NCI-H2227 (cell line): ENCODE results near the gene KCNH5.
"Not testable (repeated sequence)": the region's sequence is repeated elsewhere in the genome, so short reads cannot be mapped to it uniquely, and the experiment has no call there.

Experiments used
- DNase-seq: peaks from one replicate; lab custom pipeline; 2025; ENCODE audit not compliant: unreplicated experiment; lab: John Stamatoyannopoulos, UW

KCNH5 gene

GRCh38 chr14:62894736-62895135 lies 150.5 kb downstream of the KCNH5 start:
- no peak for DNase-seq

DNA sequence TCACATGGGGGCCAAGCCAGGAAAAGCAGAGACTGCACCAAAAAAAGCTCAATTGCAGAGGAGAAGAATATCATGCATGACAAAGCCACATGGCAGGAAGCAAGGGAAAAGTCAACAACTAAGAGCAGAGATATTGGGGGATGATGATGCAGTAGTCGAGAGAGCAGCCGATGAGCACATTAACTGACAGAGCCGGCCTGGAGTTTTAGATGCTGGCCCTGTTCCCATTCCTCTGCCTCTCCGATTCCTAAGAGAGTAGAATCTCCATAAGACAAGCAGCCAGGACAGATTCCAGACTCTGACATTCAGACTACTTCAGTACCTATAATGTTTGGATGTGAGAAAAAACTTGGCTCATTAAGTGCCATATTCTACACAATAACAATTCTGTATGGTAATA lies 155.9 kb downstream of the KCNH5 start:
- no peak for DNase-seq

GRCh38 chr14:62886461-62886860 lies 158.8 kb downstream of the KCNH5 start:
- DNase-seq, result no peak

DNA sequence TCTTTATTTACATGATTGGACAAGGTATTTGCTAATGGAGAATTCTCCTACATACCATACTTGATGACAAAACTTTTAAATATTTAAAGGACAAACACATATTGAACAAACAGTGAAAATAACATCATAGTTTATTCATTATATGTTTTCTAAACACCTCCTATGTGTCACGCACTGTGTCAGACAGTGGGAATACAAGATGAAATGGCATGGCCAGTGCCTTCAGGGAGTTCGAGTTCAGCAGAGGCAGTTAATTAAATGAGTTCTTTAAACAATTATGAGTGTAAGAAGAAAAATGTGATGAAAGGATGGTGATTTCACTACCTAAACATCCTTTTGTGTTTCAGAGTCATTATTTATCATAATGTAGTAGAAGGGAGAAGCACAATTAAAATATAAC lies 159.8 kb downstream of the KCNH5 start:
- DNase-seq, result no peak

GRCh38 chr14:62882967-62883366 lies 162.3 kb downstream of the KCNH5 start:
- DNase-seq, result no peak

DNA sequence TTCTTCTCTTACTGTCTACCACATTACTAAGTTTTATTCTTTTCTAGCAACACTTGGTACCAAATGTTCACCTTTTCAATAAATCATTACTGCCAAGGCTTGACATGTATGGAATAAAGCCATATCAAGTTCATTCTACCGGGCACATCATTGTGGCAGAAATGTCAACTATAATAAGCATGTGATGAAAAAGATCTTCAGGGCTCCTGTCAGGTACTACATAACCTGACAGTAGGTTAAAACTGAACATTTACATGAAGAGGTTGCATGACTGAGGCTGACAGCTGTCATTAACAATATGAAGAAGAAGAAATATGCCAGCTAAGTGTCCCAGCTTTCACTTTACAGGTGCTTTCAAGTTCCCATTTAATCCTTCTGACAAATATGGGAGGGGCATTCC lies 178.9 kb downstream of the KCNH5 start:
- DNase-seq, result no peak

DNA sequence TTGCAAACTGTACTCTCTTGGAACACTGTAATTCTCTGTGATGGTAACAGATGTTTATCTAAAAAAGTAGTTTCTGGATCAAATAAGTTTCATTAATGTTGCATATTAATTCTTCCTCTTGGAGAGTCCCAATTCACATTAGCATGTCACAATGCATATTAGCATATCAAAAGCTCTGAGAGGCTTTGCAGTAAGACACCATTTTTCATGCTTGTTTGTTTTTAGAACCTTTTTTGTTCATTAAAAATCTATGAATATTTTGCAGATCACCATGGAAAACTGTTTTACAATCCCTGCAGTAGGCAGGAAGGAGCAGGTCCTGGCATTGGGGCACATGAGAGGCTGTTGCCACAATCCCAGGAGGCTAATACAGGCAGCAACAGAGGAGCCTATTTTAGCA lies 180.7 kb downstream of the KCNH5 start:
- no peak for DNase-seq

- DNase-seq, result not testable (repeated sequence)
These were observed 187.2 kb downstream of the KCNH5 start for GRCh38 chr14:62858011-62858410.

DNA sequence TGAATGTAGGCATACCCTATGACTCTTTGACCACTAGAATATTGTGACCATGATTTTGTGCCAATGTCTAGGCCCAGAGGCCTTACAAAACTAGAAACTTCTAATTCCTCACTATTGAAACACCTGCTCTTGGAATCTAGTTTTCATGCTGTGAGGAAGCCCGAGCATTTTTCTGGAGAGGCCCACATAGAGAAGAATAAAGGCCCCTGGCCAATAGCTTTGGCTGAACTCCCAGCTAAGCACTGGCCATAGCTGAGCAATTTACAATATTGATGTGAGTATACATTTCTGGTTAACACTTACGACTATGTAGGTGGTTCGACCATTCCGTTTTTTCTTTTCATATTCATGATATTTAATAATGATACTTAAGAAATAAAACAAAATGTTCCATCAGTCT lies 190.3 kb downstream of the KCNH5 start:
- no peak for DNase-seq

GRCh38 chr14:62847168-62847567 lies 198.1 kb downstream of the KCNH5 start:
- DNase-seq, result no peak

GRCh38 chr14:62844546-62844945 lies 200.7 kb downstream of the KCNH5 start:
- DNase-seq, result no peak

GRCh38 chr14:62824086-62824485 lies 221.2 kb downstream of the KCNH5 start:
- no peak for DNase-seq

DNA sequence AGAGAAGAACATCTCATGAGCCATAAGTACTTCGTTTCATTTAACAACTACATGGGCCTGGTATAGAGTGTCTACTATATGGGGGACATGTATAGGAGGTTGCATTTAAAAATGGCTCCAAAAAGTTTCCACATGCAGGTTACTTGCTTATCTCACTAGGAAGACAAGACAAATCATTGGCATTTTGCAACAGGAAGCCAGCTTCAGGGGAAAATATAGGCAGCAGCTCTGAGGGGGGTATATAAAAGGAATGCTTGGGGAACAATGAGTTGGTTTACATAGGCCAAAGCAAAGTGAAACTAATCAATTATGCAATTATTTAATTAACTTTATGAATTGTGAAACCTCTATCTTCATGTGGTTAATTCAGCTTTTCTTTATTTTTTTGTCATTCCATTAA lies 225.3 kb downstream of the KCNH5 start:
- DNase-seq, result no peak

DNA sequence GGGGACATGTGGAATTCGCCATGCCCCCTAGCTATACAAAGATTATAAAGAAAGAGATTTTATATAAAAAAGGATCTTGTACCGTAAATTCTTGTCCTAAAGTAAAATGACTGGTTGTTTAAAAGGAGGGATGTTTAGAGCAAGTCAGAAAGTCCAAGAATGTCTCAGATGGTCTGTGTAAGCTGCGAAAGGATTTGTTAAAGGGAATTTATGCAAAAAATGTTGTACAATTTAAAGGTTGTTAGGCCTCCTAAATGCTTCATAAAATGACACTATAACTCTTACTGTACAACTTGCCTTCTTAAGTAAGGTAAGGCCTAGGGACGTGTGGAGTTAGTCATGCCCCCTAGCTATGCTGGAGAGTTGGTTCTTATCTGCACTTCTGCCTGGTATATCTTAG lies 237.6 kb downstream of the KCNH5 start:
- no peak for DNase-seq

- DNase-seq, result no peak
These were observed 244.7 kb downstream of the KCNH5 start for GRCh38 chr14:62800577-62800976.

DNA sequence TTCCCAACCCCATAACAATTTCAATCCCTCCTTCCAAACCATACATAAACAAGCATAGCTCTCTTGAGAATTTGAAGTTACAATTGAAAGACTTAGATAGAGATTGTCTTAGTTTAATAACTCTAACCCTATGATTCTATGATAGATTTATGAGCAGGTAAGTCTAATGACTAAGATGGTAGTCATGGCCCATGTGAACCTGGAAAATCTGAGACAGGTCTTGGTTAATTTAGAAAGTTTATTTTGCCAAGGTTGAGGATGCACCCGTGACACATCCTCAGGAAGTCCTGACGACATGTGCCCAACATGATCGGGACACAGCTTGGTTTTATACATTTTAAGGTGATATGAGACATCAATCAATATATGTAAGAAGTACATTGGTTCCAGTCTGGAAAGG lies 248.8 kb downstream of the KCNH5 start:
- DNase-seq, result no peak

- no peak for DNase-seq
These were observed 252.7 kb downstream of the KCNH5 start for GRCh38 chr14:62792578-62792977.

GRCh38 chr14:62781328-62781727 lies 263.9 kb downstream of the KCNH5 start:
- DNase-seq, result not testable (repeated sequence)

GRCh38 chr14:62778852-62779251 lies 266.4 kb downstream of the KCNH5 start:
- DNase-seq, result no peak

DNA sequence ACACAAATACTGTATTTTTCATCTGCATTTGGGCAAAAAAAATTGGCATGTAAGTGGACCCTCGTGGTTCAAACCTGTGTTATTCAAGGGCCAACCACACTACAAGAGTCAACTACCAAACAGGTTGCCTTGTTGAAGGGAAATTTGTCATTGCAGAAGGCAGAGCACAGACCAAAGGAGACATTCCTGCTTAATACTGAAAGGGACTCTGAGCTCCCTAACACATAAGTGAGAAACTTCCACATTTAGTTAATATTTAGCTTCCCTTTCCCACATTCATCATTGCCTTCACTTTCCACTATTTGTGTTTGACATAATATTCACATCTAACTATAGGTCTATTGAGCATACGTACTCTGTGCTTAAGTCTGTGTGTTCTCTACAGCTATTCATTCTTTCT lies 266.9 kb downstream of the KCNH5 start:
- DNase-seq, result no peak

GRCh38 chr14:62777510-62777909 lies 267.7 kb downstream of the KCNH5 start:
- DNase-seq, result no peak

GRCh38 chr14:62776300-62776699 lies 269.0 kb downstream of the KCNH5 start:
- no peak for DNase-seq

- no peak for DNase-seq
These were observed 276.5 kb downstream of the KCNH5 start for GRCh38 chr14:62768753-62769152.

- DNase-seq, result no peak
These were observed 281.3 kb downstream of the KCNH5 start for GRCh38 chr14:62763951-62764350.
